HL-60 (cell line): Measurements from ENCODE around the gene PRKRIP1.

Experiments used
- DNase-seq, 2 experiments: peaks; one replicate each; pipeline ENCODE4 v3.0.0-alpha.2; 2010 to 2020; ENCODE audit warnings: low read depth in 1 of 2, low spot score in 1 of 2
- H3K27ac ChIP-seq: fragments of 250-450 bp; sonication (Bioruptor Pico); replicated peaks from 2 replicates; pipeline ENCODE4 v1.5.1; 2020; ENCODE audit warnings: mild to moderate bottlenecking, moderate library complexity
- H3K27me3 ChIP-seq: fragments of 250-450 bp; sonication (Bioruptor Pico); 2 replicates; pipeline ENCODE4 v1.5.1; 2021; ENCODE audit warnings: mild to moderate bottlenecking, moderate library complexity; ENCODE audit not compliant: insufficient read depth, poor library complexity, severe bottlenecking
- H3K4me3 ChIP-seq: replicated peaks from 2 replicates; pipeline ENCODE4 v1.5.1; 2011; ENCODE audit warnings: mild to moderate bottlenecking, control low read depth, low read length; ENCODE audit not compliant: insufficient read depth
- GABPA ChIP-seq: IDR thresholded peaks from 2 replicates; pipeline ENCODE4 v1.6.1; 2012; ENCODE audit warnings: low read depth
- POLR2AphosphoS5 ChIP-seq: IDR thresholded peaks from 2 replicates; pipeline ENCODE4 v1.6.1; 2012; ENCODE audit warnings: low read depth
- SPI1 ChIP-seq: IDR thresholded peaks from 2 replicates; pipeline ENCODE4 v1.6.1; 2012; ENCODE audit warnings: low read depth, mild to moderate bottlenecking, borderline replicate concordance
- TF ChIP-seq, protein P1 (sequence below): IDR thresholded peaks from 2 replicates; pipeline ENCODE4 v1.6.1; 2012; ENCODE audit warnings: low read depth; ENCODE audit not compliant: insufficient replicate concordance
- TF ChIP-seq, protein P2 (sequence below): IDR thresholded peaks from one replicate; pipeline ENCODE4 v1.5.1; 2011; ENCODE audit warnings: low read length, control low read depth, inconsistent platforms; ENCODE audit not compliant: insufficient read depth

Gene PRKRIP1

DNA sequence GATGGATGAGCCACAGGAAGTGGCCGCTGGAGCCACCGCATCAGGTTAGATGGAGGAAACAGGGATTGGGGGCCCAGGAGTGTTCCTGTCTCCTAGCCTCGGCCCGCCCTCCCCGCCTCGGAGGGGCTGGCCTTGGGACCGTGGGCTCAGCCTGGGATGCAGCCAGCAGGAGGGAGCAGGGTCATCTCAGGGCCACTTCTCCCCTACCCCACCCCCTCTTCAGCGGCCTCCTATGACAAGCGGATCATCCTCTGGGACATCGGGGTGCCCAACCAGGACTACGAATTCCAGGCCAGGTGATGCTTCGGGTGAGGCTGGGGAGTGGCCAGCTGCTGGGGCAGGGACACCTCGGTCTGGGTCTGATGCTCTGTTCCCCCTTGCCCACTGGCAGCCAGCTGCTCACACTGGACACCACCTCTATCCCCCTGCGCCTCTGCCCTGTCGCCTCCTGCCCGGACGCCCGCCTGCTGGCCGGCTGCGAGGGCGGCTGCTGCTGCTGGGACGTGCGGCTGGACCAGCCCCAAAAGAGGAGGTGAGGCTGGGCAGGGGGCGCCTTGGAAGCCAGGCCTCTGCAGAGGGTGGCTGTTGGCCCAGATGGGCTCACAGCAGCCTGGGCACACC lies 73.3 kb downstream of the PRKRIP1 start:
- TF ChIP-seq, protein P1, sequence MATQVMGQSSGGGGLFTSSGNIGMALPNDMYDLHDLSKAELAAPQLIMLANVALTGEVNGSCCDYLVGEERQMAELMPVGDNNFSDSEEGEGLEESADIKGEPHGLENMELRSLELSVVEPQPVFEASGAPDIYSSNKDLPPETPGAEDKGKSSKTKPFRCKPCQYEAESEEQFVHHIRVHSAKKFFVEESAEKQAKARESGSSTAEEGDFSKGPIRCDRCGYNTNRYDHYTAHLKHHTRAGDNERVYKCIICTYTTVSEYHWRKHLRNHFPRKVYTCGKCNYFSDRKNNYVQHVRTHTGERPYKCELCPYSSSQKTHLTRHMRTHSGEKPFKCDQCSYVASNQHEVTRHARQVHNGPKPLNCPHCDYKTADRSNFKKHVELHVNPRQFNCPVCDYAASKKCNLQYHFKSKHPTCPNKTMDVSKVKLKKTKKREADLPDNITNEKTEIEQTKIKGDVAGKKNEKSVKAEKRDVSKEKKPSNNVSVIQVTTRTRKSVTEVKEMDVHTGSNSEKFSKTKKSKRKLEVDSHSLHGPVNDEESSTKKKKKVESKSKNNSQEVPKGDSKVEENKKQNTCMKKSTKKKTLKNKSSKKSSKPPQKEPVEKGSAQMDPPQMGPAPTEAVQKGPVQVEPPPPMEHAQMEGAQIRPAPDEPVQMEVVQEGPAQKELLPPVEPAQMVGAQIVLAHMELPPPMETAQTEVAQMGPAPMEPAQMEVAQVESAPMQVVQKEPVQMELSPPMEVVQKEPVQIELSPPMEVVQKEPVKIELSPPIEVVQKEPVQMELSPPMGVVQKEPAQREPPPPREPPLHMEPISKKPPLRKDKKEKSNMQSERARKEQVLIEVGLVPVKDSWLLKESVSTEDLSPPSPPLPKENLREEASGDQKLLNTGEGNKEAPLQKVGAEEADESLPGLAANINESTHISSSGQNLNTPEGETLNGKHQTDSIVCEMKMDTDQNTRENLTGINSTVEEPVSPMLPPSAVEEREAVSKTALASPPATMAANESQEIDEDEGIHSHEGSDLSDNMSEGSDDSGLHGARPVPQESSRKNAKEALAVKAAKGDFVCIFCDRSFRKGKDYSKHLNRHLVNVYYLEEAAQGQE = no peak
- TF ChIP-seq, protein P2, sequence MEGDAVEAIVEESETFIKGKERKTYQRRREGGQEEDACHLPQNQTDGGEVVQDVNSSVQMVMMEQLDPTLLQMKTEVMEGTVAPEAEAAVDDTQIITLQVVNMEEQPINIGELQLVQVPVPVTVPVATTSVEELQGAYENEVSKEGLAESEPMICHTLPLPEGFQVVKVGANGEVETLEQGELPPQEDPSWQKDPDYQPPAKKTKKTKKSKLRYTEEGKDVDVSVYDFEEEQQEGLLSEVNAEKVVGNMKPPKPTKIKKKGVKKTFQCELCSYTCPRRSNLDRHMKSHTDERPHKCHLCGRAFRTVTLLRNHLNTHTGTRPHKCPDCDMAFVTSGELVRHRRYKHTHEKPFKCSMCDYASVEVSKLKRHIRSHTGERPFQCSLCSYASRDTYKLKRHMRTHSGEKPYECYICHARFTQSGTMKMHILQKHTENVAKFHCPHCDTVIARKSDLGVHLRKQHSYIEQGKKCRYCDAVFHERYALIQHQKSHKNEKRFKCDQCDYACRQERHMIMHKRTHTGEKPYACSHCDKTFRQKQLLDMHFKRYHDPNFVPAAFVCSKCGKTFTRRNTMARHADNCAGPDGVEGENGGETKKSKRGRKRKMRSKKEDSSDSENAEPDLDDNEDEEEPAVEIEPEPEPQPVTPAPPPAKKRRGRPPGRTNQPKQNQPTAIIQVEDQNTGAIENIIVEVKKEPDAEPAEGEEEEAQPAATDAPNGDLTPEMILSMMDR = no peak
- TF ChIP-seq GABPA (no peak), POLR2AphosphoS5 (no peak), SPI1 (no peak)
- H3K4me3 ChIP-seq = no peak overlapping the region
- H3K27me3 ChIP-seq = no peaks in the 10 kb centered on the region
- H3K27ac ChIP-seq = no peak overlapping the region
- no peak for DNase-seq

DNA sequence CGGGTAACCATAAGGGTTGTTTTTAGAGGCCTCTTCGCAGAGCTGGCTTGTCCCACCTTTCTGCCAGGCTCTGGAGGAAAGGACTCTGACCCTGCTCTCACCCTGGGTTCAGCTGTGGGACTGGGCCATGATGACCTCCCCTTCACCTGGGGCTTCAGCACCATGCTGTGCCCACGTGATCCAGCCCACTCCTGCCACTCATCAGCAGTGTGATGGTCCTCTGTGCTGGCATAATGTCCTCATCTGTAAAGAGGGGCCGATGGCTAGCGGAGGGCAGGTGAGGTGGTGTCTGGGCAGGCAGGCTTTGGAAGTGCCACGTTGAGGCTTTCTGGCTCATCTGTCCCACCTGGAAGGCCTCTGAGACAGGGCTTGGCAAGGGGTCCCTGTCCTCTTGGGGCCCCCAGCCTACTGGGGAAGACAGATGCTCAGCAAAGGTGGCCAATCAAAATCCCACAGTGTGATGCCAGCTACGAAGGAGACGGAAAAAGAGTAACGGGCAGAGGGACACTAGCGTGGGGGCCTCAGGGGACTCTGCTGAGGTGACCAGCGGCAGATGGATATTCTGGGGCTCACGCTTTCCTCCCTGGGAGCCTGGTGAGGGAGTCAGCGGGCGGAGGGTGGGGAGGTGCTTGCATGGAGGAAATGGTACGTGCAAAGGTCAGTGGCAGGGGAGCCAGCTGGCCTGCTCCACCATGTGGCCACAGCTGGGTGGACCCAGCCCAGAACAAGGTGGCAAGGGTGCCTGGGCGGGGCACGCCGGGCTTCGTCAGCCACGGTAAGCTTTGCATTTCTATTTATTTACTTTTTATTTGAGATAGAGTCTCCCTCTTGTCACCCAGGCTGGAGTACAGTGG lies 74.0 kb downstream of the PRKRIP1 start:
- no peaks in the 10 kb centered on the region for H3K27me3 ChIP-seq
- no peak overlapping the region for H3K27ac ChIP-seq
- TF ChIP-seq, protein P1 = no peak
- TF ChIP-seq SPI1 (no peak), POLR2AphosphoS5 (no peak), GABPA (no peak)
- TF ChIP-seq, protein P2 = no peak
- no peak for DNase-seq
- H3K4me3 ChIP-seq = no peak overlapping the region

DNA sequence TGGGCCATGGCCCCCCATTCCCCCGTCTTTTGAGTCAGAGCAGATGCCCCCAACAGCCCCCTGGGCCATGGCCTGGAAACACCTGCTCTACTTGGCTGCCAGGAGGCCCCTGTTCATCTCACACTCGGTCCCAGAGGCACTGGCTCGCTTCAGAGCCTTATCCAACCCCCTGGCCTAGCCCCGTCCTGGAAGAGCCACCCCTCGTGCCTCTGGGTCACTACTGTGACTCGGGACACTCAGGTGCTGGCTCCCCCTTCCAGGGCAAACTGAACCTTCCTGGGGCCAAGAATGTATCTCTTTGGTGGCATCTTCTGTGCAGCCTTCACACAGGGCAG lies 75.6 kb downstream of the PRKRIP1 start:
- Histone ChIP-seq H3K27me3 (no peaks in the 10 kb centered on the region), H3K27ac (no peak overlapping the region), H3K4me3 (no peak overlapping the region)
- TF ChIP-seq POLR2AphosphoS5 (no peak; the same call in 1 of the 2 replicates), GABPA (no peak), SPI1 (no peak)
- TF ChIP-seq, protein P1 = no peak
- TF ChIP-seq, protein P2 = no peak
- no peak for DNase-seq
